ENCODE measurements around the gene TMEM114. TPM values are rescaled to one million over a fixed set of nuclear protein-coding genes. Genes with fewer than 3 reads are reported as not detected.

The TMEM114 gene
- total and polyA plus RNA-seq, 11 donors = not detected

DNA sequence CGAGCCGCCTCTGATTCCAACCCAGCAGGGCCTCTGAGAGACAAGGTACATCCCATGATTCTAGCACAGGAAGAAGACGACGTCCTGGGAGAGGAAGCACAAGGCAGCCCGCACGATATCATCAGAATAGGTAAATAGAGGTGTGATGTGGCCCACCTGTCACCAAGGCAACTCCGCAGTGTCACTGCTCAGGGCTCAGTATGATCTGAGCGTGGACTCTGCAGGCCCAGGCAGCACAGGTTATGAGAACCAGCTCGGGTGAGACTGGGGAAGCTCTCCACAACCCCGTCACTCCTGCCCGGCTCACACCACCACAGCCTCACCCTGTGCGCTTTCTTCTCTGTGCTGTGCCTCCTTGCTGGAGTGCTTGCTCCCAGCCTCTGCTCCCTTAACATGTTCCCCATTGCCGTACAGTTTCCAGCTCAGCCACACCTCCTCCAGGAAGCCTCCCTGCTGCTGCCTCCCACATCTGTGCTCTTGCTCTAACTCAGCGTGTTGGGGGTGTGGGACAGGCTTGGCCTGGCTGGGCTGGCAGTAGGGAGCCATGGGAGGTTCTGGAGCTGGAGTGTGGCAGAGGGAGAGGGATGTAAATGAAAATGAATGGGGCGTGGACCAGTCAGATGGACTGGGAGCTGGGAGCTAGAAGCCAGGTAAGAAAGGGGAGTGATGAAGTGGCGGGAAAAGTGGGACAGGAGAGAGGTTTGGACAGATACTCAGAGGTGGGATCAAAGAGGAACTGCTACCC lies 38.8 kb upstream of the TMEM114 start:
- Histone ChIP-seq H3K4me1 (peaks cover 0 to 22% (median 0%) of the 10 kb centered on the region in 12 donors), H3K36me3 (peaks cover 0 to 94% (median 88%) of the 10 kb centered on the region in 9 donors), H3K27ac (no peak overlapping the region), H3K9me3 (no peaks in the 10 kb centered on the region), H3K27me3 (no peaks in the 10 kb centered on the region), H3K4me3 (no peak overlapping the region)
- no peak for ATAC-seq
- DNase-seq = no peak
- TF ChIP-seq, protein P1, sequence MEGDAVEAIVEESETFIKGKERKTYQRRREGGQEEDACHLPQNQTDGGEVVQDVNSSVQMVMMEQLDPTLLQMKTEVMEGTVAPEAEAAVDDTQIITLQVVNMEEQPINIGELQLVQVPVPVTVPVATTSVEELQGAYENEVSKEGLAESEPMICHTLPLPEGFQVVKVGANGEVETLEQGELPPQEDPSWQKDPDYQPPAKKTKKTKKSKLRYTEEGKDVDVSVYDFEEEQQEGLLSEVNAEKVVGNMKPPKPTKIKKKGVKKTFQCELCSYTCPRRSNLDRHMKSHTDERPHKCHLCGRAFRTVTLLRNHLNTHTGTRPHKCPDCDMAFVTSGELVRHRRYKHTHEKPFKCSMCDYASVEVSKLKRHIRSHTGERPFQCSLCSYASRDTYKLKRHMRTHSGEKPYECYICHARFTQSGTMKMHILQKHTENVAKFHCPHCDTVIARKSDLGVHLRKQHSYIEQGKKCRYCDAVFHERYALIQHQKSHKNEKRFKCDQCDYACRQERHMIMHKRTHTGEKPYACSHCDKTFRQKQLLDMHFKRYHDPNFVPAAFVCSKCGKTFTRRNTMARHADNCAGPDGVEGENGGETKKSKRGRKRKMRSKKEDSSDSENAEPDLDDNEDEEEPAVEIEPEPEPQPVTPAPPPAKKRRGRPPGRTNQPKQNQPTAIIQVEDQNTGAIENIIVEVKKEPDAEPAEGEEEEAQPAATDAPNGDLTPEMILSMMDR (IDR thresholded peaks at IDR 0.05) = no peak
- no peak for TF ChIP-seq POLR2A (IDR thresholded peaks at IDR 0.05)
- 92 to 96% (median 94%) methylated on average over 14 to 16 of the region's 16 CpGs for WGBS, 4 donors
- intact Hi-C loops (cut with DNase I) = no loop called here

DNA sequence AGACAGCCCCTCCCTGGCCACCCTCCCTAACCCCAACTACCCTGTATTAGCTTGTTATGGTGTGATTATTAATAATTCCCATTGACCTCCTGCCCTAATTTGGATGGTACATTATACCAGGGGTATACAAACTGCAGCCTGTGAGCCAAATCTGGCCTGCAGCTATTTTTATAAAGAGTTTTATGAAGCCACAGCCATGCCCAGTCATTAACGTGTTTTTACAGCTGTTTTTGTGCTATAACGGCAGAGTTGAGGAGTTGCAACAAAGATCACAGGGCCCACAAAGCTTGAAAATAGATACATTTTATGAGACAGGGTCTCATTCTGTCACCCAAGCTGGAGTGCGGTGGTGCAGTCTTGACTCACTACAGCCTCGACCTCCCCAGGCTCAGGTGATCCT lies 37.1 kb upstream of the TMEM114 start:
- DNase-seq (no peak), ATAC-seq (no peak)
- peaks cover 0 to 80% (median 73%) of the 10 kb centered on the region in 9 donors for H3K36me3 ChIP-seq
- 78 to 91% (median 85%) methylated on average over 4 of the region's 4 CpGs for WGBS, 4 donors
- TF ChIP-seq, protein P1 (IDR thresholded peaks at IDR 0.05) = no peak
- TF ChIP-seq POLR2A (IDR thresholded peaks at IDR 0.05) = no peak
- no peaks in the 10 kb centered on the region for H3K27me3 ChIP-seq
- no peak overlapping the region for H3K27ac ChIP-seq
- H3K4me3 ChIP-seq = no peak overlapping the region
- intact Hi-C loops (cut with DNase I) = no loop called here
- no peaks in the 10 kb centered on the region for H3K9me3 ChIP-seq
- peaks cover 0 to 26% (median 12%) of the 10 kb centered on the region in 12 donors for H3K4me1 ChIP-seq

DNA sequence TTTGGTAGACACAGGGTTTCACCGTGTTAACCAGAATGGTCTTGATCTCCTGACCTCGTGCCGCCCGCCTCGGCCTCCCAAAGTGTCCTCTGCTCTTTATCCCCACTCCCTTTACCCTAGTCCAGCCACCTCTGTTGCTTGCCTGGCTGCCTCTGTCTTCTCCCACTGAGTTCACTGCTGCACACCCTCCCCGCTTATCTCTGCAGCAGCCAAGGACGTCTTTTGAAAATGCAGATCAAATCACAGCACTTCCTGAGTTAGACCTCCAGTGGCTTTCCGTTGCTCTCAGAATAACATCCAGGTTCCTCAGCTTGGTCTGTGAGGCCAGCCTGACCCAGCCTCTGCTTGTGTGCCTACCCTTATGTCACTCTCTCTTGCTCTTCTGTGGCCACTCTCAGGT lies 36.6 kb upstream of the TMEM114 start:
- intact Hi-C loops (cut with DNase I) = no loop called here
- Histone ChIP-seq H3K27me3 (no peaks in the 10 kb centered on the region), H3K36me3 (peaks cover 0 to 75% (median 67%) of the 10 kb centered on the region in 9 donors), H3K9me3 (no peaks in the 10 kb centered on the region), H3K4me3 (no peak overlapping the region), H3K27ac (no peak overlapping the region), H3K4me1 (peaks cover 0 to 26% (median 16%) of the 10 kb centered on the region in 12 donors)
- DNase-seq (no peak), ATAC-seq (no peak)
- no peak for TF ChIP-seq POLR2A (IDR thresholded peaks at IDR 0.05)
- TF ChIP-seq, protein P1 (IDR thresholded peaks at IDR 0.05) = no peak
- 86 to 89% (median 87%) methylated on average over 8 of the region's 8 CpGs for WGBS, 4 donors

DNA sequence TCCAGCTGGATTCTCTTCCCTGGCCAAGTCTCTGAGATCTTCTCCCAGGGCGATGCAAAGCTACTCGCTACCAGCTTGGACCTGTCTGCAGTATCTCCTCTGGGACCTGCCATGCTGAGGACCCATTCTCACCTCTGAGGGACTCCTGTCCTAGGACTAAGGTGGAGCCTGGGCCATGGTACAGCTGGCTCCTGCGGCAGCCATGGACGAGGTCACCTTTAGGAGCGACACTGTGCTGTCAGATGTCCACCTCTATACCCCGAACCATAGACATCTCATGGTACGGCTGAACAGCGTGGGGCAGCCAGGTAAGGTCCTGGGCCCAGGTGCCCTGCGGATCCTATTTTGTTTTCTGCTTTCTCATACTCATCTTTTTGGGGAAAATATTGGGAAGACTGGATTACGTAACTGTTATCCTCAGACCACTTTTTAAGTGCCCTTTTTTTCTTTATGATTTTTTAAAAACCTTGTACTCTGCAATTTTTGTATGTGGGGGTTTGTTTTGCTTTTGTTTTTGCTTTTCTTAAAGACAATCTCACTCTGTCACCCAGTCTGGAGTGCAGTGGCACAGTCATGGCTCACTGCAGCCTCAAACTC lies 35.3 kb upstream of the TMEM114 start:
- intact Hi-C loops (cut with DNase I) = no loop called here
- WGBS, 4 donors = 88 to 96% (median 95%) methylated on average over 10 of the region's 10 CpGs

More for the DNA sequence above, 35.3 kb upstream of the TMEM114 start:
- Histone ChIP-seq H3K4me1 (peaks cover 0 to 22% (median 16%) of the 10 kb centered on the region in 12 donors), H3K4me3 (no peak overlapping the region), H3K27me3 (no peaks in the 10 kb centered on the region), H3K36me3 (peaks cover 0 to 61% (median 54%) of the 10 kb centered on the region in 9 donors), H3K9me3 (no peaks in the 10 kb centered on the region), H3K27ac (no peak overlapping the region)
- DNase-seq = no peak
- TF ChIP-seq POLR2A (IDR thresholded peaks at IDR 0.05) = no peak
- ATAC-seq = no peak
